NT2/D1 (cell line): Measurements from ENCODE around the gene LAMC3.

ENCODE experiments used
- YY1 ChIP-seq: IDR thresholded peaks from 2 replicates; pipeline ENCODE4 v1.6.1; 2011; ENCODE audit not compliant: insufficient read length, insufficient read depth
- ZNF274 ChIP-seq: IDR thresholded peaks from 2 replicates; pipeline ENCODE4 v1.6.1; 2011; ENCODE audit warnings: mild to moderate bottlenecking, low read depth, low read length

DNA sequence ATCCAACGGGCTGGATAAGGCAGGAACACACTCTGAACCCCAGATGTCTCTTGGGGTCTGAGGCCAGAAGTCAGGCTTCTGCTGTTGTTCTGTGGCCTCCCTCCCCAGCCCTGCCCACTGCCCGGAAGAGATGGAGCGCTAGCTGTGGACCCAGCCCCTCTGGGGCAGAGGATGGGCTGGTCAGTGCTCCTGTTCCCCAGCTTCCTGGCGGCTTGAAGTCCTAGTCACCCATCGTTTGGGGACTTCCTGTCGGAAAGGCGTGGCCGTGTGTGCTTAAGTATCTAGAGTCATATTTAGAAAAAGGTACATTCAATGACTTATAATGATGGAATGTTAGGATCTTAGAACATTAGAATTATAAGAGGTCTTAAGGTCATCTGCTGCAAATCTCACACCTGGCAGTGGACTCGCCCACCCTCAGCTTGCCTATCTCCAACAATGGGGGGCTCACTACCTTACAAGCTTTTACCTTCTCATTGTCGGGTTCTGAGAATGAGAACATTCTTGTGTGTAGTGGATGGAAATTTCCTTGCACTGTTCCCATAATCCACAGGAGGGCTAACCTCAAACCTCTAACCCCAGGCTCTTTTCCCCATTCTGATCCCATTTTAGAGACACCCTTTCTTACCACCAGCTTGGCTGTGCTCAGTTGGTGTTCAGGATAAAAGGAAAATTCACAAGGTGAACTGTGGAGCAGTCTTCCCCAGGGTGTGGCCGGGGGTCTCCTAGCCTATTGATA lies 74.0 kb downstream of the LAMC3 start:
- TF ChIP-seq YY1 (no peak), ZNF274 (no peak)
